HUES64 (cell line): Measurements from ENCODE around the gene RPL18.

ENCODE experiments used
- H3K27ac ChIP-seq: 2 replicates; pipeline ENCODE4 v1.7.0; 2013; ENCODE audit warnings: low read depth, low read length, inconsistent platforms
- H3K27me3 ChIP-seq: 2 replicates; pipeline ENCODE4 v1.6.1; 2013; ENCODE audit warnings: mild to moderate bottlenecking, low read length; ENCODE audit not compliant: insufficient read depth
- H3K36me3 ChIP-seq: 2 replicates; pipeline ENCODE4 v1.6.1; 2013; ENCODE audit warnings: mild to moderate bottlenecking, low read length; ENCODE audit not compliant: insufficient read depth
- H3K4me1 ChIP-seq: 2 replicates; pipeline ENCODE4 v1.6.1; 2013; ENCODE audit warnings: mild to moderate bottlenecking, low read length, moderate library complexity; ENCODE audit not compliant: insufficient read depth
- H3K4me3 ChIP-seq: 2 replicates; pipeline ENCODE4 v1.5.1; 2013; ENCODE audit warnings: mild to moderate bottlenecking, low read length, moderate library complexity
- H3K9ac ChIP-seq: 2 replicates; pipeline ENCODE4 v1.6.1; 2013; ENCODE audit warnings: mild to moderate bottlenecking, low read depth, low read length
- H3K9me3 ChIP-seq: 2 replicates; pipeline ENCODE4 v1.6.1; 2013; ENCODE audit warnings: low read depth, low read length; ENCODE audit not compliant: insufficient read depth
- WGBS: fragments of 150-250, 120-280 bp; methylation state at CpG from one replicate; pipeline ENCODE4 v1.1.7; 2013; ENCODE audit warnings: missing lambda C conversion rate; 5-methylcytosine and 5-hydroxymethylcytosine counted together

RPL18 gene

DNA sequence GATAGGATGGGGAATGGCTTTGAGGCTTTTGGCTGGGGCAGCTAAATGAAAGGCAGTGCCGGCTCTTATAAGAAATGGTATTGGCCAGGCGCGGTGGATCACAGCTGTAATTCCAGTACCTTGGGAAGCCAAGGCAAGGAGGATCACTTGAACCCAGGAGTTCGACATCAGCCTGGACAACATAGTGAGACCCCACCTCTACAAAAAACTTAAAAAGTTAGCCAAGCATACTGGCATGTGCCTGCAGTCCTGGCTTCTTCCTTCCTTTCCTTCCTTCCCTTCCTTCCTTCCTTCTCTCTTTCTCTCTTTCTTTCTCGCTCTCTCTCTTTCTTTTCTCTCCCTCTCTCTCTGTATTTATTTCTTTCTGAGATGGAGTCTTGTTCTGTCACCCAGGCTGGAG, 23.9 kb upstream of the RPL18 start:
- H3K9me3 ChIP-seq: no peaks in the 10 kb centered on the region
- no peak overlapping the region for H3K27ac ChIP-seq
- H3K36me3 ChIP-seq: no peaks in the 10 kb centered on the region
- H3K4me1 ChIP-seq: peaks cover 17% of the 10 kb centered on the region
- no peaks in the 10 kb centered on the region for H3K27me3 ChIP-seq
- WGBS: 91% methylated on average over 5 of the region's 5 CpGs
- H3K9ac ChIP-seq: no peak overlapping the region
- no peak overlapping the region for H3K4me3 ChIP-seq

DNA sequence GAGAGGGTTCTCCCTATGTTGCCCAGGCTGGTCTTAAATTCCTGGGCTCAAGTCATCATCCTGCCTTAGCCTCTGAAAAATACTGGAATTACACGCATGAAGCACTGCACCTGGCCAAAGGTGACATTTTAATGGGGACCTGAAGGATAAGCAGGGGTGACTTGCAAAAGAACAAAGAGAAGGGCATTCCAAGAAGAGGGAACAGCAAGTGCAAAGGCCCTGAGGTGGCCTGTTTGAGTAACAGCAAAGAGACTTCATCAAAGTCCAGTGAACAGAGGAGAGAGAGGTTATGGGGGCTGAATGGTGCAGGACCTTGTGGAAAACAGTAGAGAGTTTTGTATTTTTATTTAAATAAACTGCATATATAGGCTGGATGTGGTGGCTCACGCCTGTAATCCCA, 22.9 kb upstream of the RPL18 start:
- Histone ChIP-seq H3K4me1 (peaks cover 17% of the 10 kb centered on the region), H3K27ac (no peak overlapping the region), H3K36me3 (no peaks in the 10 kb centered on the region), H3K9ac (no peak overlapping the region), H3K27me3 (peaks cover 2% of the 10 kb centered on the region; the same call in 1 of the 2 replicates), H3K9me3 (no peaks in the 10 kb centered on the region), H3K4me3 (no peak overlapping the region)
- 90% methylated on average over 1 of the region's 2 CpGs for WGBS

DNA sequence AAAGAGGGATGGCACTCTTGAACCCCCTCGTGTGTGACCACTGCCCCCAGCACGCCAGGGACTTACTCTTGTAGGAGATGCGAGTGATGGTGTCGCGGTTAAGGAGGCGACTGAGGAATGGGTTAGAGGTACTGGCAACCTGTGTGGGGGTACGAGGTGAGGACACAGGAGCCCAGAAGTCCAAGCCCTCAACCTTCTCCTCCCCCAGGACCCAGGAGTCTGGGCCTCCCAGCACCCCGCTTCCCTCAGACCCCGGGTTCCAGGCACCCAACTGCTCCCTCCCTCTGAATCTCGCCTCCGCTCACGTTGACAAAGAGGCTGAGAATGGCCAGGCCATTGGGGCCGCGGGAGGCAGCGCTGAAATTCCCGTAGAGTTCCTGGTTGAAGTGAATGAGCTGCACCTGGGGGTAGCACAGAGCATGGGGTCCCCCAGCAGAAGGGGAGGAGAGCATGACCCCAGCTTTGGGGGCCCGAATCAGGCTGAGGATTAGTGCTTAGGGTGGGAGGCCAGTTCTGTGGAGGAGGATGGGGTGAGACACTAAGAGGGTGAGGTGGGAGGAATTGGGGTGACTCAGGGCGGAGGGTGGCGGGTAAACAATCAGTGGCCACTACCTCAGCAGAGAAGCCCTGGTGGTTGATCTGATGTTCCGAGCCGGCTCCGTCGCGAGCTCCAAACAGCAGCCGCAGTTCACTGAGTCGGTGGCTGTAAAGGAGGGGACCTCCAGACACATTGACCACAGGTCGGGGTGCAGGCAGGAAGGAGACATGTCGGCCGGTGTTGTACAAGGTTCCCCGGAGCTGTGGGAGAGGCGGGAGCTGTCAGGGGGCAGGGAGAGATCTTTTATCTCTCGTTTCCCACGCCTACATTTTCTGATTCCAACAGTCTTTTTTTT, 20.8 kb upstream of the RPL18 start:
- WGBS: 87% methylated on average over 31 of the region's 33 CpGs
- no peaks in the 10 kb centered on the region for H3K9me3 ChIP-seq
- H3K4me1 ChIP-seq: peaks cover 17% of the 10 kb centered on the region
- H3K36me3 ChIP-seq: no peaks in the 10 kb centered on the region
- H3K27ac ChIP-seq: peak overlapping the region; percentile 48; the same call in 1 of the 2 replicates
- H3K27me3 ChIP-seq: peaks cover 15% of the 10 kb centered on the region
- no peak overlapping the region for H3K4me3 ChIP-seq
- H3K9ac ChIP-seq: no peak overlapping the region

DNA sequence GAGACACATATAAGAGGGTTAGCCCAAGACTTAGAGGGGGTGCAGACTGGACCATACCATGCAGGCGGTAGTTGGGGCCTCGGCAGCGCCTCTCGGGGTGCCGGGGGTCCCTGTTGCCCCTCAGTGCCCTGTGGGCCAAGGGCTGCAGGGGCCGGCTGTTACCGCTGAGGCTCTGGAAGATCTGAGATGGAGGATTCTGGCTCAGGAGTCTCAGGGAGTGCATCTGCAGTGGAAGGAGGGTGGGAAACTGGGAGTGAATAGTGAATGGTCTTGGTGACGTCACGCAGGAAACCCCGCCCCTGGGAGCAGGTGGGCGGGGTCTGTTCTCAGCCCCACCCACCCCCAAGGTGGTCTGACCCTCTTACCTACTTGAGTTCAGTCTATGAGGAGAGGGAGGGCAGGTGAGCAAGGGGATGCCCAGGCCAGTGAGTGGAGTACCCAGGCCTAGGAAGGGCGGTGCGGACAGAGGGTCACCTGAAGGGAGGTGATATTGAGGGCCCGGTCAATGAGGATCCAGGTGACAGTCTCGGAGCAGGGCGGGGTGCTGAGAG, 19.9 kb upstream of the RPL18 start:
- Histone ChIP-seq H3K27me3 (peaks cover 15% of the 10 kb centered on the region), H3K36me3 (no peaks in the 10 kb centered on the region)
- 88% methylated on average over 15 of the region's 16 CpGs for WGBS

DNA sequence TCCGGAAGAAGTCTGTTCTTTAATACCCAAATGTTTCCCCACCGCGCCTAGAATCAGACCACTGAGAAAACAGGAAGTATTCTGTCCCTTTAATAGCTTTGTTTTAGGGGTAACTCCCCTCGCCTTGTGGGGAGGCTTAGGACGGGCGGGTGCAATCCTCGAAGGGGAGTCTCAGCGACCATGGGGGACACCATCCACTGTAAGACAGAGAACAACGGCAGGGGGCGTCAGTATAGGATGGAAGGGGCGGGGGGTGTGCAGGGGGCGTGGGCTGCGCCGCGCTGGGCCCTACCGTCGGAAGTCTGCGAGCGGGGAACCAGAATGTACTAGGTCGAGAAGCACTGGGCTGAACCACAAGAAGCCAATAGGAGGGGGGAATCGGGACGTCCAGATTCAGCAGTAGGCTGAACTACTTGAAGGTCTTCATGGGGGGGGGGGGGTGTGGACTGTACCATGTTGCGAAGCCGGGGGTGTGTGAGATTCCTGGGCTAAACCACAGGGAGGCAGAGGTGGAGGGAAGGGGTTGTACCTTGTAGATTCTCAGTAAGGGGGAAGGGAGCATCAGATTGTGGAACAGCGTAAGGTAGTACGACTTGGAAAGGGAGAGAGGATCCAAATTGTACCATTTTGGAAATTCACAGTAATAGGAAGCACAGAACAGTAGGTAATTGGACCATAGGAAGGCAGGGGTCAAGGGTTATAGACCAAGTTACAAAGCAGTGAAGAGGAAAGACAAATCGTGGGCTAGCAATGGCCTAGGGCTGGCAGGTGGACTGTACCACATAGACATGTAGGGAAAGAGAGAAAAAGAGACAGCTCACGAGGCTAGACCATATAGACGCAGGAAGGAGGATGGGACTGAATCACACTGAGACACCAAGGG, 19.2 kb upstream of the RPL18 start:
- H3K27ac ChIP-seq: peak overlapping the region; percentile 90
- no peaks in the 10 kb centered on the region for H3K36me3 ChIP-seq
- peaks cover 16% of the 10 kb centered on the region for H3K4me1 ChIP-seq
- H3K27me3 ChIP-seq: peaks cover 15% of the 10 kb centered on the region
- H3K9me3 ChIP-seq: no peaks in the 10 kb centered on the region
- H3K4me3 ChIP-seq: peak overlapping the region; percentile 53
- WGBS: 14% methylated on average over 29 of the region's 29 CpGs
- H3K9ac ChIP-seq: peak overlapping the region; percentile 71

More for the DNA sequence above, 19.9 kb upstream of the RPL18 start:
- H3K4me1 ChIP-seq: peaks cover 14% of the 10 kb centered on the region
- H3K9me3 ChIP-seq: no peaks in the 10 kb centered on the region
- peak overlapping the region; percentile 90; the same call in 1 of the 2 replicates for H3K27ac ChIP-seq
- H3K9ac ChIP-seq: no peak overlapping the region
- peak overlapping the region; percentile 29; the same call in 1 of the 2 replicates for H3K4me3 ChIP-seq

DNA sequence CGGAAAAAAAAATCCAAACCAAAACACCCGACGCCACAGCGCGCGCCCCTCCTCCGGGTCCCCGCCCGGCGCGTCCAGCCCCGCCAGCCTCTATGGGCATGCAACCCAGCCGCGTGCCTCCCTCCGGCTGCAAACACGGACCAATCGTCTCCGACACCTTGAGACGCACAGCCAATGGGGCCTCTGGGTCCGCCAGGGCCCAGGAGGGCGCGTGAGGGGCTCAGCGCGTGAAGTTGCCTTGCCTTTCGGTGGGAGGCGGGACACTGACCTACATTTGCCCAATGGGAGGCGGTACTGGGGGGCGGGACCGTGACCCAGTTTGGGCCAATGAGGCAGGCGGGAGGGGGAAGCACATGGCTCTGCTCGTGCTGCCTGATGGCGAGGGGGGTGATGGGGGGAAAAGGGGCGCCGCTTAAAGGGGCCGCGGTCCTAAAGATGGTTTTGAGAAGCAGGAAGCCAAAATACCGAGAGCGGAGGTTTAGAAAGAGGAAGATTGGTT, 18.5 kb upstream of the RPL18 start:
- under 1% methylated on average over 38 of the region's 38 CpGs for WGBS
- Histone ChIP-seq H3K36me3 (0 out of 2 replicates have a peak, but pooled peaks cover 2% of the 10 kb centered on the region), H3K9me3 (no peaks in the 10 kb centered on the region), H3K27ac (peak overlapping the region; percentile 90), H3K27me3 (peaks cover 15% of the 10 kb centered on the region), H3K4me3 (peak overlapping the region; percentile 80), H3K9ac (peak overlapping the region; percentile 71), H3K4me1 (peaks cover 16% of the 10 kb centered on the region)

DNA sequence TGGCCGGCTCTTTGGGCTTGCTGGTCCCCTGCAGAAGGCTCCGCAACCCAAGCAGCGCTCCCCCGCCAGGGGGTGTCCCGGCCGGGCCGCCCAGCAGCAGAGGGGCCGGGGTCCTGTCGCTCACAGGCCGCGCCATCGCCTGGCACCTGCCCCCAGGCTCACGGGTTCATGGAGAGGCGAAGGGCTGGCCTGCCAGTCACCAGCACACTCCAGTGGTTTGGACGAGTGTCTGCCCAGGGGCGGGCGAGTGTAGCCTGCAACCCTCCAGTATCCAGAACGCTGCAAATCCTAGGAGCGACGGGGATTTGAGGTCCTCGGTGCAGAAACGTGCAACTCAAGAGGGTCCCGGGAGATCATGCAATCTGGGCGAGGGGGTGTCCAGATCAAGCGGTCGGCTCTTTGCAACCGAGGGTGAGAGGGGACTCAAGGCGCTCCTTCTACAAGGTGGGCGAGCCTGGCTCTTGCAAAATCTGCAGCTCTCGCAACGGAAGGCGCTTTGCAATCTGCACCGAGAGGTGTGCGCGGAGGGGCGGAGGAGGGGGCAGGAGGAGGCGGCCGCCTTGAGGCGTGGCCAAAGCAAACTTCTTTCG, 18.0 kb upstream of the RPL18 start, which contains the start of gene DBP:
Gene DBP (minus strand): TSS at position 521 of the 590 bp plus-strand sequence. CDS start 385 bp downstream, at position 136.
- Histone ChIP-seq H3K9ac (peak within 1 kb of the TSS; percentile 71), H3K9me3 (no peaks in the 10 kb centered on the region), H3K27ac (peak within 1 kb of the TSS; percentile 90), H3K36me3 (0 out of 2 replicates have a peak, but pooled peaks cover 2% of the 10 kb centered on the region), H3K4me1 (peaks cover 16% of the 10 kb centered on the region), H3K27me3 (peaks cover 15% of the 10 kb centered on the region), H3K4me3 (peak within 1 kb of the TSS; percentile 80)
- WGBS: 1% methylated on average over 40 of the region's 40 CpGs

DNA sequence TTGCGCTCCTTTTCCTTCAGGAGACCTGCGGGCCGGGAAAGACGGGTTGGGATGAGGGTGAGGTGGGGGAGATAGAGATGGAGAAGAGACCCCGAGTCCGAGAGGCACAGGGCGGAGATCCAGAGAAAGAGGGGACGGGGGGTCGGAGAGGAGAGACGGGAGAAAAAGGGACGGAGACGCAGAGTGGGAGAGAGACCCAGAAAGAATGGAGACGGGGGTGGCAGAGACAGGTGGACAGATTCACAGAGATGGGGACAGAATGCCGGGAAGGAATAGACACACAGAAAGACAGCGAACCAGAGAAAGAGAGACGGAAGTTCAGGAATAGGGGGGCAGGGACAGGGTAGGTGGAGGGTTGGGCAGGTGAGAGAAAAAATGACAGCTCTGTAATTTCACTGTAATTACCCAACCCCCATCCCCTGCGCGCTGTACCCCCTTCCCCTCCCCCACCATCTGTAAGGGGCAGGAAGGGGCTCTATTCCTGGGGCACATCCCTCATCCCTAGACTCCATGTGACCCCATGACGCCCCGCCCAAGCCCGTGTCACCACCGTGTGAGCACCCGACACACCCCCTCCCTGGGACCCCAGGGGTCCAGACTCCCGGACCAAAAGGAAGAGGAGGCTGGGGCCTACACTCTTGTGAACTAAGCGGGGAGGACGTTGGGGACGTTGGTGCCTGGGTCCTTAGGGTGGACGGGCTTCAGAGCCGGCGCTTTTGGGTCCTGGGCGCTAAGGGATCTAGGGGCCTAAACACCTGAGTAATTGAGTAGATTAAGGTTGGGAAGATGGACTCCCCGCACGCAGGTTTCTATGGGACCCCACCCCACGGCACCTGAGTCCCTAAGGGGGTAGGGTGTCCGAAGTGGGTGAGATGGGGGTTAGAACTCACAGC, 17.2 kb upstream of the RPL18 start:
- H3K9ac ChIP-seq: peak overlapping the region; percentile 36
- no peaks in the 10 kb centered on the region for H3K9me3 ChIP-seq
- peaks cover 16% of the 10 kb centered on the region for H3K4me1 ChIP-seq
- H3K27me3 ChIP-seq: peaks cover 15% of the 10 kb centered on the region
- peak overlapping the region; percentile 80 for H3K4me3 ChIP-seq
- H3K36me3 ChIP-seq: 0 out of 2 replicates have a peak, but pooled peaks cover 2% of the 10 kb centered on the region
- WGBS: 5% methylated on average over 34 of the region's 35 CpGs
- H3K27ac ChIP-seq: no peak overlapping the region; the same call in 1 of the 2 replicates

DNA sequence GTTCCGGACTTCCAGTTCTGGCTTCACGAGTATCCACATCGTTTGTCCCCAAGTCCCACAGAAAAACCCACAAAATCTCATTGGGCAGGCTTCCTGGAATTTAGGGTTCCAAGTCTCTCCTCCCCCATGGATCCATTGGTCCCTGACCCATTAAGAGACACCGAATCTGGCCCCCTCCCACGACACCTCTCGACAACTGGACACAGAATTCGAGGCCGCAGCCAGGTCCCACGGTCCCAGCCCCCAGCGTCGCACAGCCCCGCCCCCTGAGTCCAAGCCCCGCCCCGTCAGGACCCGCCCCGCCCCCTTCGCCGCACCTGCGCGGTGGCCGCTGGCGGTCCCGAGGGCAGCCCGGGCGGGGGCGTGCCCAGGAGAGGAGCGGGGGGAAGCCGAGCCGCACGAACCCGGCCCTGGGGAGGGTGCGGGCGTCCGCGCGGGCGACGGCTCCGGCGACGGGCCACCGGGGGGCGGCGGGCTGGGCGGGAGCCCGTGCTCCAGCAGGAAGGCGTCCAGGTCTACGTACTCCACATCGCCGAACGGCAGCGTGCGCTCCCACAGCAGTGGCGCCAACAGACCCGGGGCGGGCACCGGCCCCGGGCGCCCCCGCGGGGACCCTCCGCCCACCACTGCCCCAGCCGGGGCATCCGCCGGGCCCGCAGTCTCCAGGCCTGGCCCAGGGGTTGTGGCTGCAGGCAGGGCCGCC, 16.4 kb upstream of the RPL18 start:
- peak overlapping the region; percentile 84; the same call in 1 of the 2 replicates for H3K27ac ChIP-seq
- no peaks in the 10 kb centered on the region for H3K9me3 ChIP-seq
- 2% methylated on average over 67 of the region's 67 CpGs for WGBS
- H3K36me3 ChIP-seq: 0 out of 2 replicates have a peak, but pooled peaks cover 2% of the 10 kb centered on the region
- peaks cover 15% of the 10 kb centered on the region for H3K27me3 ChIP-seq
- H3K9ac ChIP-seq: peak overlapping the region; percentile 36; the same call in 1 of the 2 replicates
- peaks cover 16% of the 10 kb centered on the region for H3K4me1 ChIP-seq
- peak overlapping the region; percentile 80 for H3K4me3 ChIP-seq
